ENCODE results near the gene CNTN4.
"Not testable (repeated sequence)": the region's sequence is repeated elsewhere in the genome, so short reads cannot be mapped to it uniquely, and the experiment has no call there.

CNTN4 gene

DNA sequence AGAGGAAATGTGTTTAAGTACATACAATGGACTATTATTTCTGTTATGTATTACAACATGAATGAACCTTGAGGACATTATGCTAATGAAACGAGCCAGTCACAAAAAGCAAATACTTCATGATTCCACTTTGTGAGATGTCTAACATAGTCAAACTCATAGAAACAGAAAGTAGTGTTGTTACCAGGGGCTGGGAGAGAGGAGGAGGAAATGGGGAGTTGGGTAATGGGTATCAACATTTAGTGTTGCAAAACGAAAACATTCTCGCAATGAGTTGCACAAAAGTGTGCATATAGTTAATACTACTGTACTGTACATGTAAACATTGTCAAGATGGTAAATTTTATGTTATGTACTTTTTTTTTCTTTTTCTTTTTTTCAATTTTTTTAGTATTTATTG, 817.2 kb downstream of the CNTN4 start:
- H3K27ac ChIP-seq (ENCODE audit: low read depth in 2 of 2, low read length in 2 of 2) = no peak overlapping the region
- no peaks in the 10 kb centered on the region for H3K4me1 ChIP-seq (ENCODE audit: control insufficient read depth in 2 of 2, insufficient read depth in 2 of 2, low read length in 2 of 2)
- no peaks in the 10 kb centered on the region for H3K27me3 ChIP-seq (ENCODE audit: control insufficient read depth in 2 of 2, insufficient read depth in 2 of 2, low read length in 2 of 2)
- no peaks in the 10 kb centered on the region for H3K36me3 ChIP-seq (ENCODE audit: control insufficient read depth in 2 of 2, insufficient read depth in 2 of 2, low read length in 2 of 2)
- H3K9me3 ChIP-seq (ENCODE audit: control insufficient read depth in 2 of 2, low read length in 2 of 2) = no peaks in the 10 kb centered on the region
- H3K4me3 ChIP-seq (ENCODE audit: low read length in 2 of 2) = no peak overlapping the region
- no peak overlapping the region for H3K9ac ChIP-seq (ENCODE audit: low read depth in 1 of 2, low read length in 2 of 2)

DNA sequence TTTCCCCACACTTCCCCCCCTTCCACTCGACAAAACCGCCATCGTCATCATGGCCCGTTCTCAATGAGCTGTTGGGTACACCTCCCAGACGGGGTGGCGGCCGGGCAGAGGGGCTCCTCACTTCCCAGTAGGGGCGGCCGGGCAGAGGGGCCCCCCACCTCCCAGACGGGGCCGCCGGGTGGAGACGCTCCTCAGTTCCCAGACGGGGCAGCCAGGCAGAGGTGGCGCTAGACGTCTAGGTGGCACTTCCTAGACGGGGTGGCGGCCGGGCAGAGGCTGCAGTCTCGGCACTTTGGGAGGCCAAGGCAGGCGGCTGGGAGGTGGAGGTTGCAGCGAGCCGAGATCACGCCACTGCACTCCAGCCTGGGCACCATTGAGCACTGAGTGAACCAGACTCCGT, 818.0 kb downstream of the CNTN4 start:
- H3K27ac ChIP-seq (ENCODE audit: low read depth in 2 of 2, low read length in 2 of 2); H3K4me3 ChIP-seq (ENCODE audit: low read length in 2 of 2); H3K9ac ChIP-seq (ENCODE audit: low read depth in 1 of 2, low read length in 2 of 2): not testable (repeated sequence)

DNA sequence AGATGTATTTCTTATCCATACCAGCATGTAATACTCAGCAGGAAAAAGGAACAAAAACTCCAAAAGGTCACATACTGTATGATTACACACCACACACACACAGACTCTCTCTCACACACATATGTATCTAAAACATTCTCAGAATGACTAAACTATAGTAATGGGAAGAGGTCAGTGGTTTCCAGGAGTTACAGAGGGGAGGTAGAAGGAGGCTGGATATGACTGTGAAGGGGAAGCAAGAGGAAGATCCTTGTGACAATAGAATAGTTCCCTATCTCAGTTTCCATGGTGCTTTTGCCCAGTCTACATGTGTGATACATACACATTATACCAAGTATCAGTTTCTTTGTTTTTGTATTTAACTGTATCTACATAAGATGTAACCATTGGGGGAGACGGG, 821.4 kb downstream of the CNTN4 start:
- Histone ChIP-seq H3K36me3 (ENCODE audit: control insufficient read depth in 2 of 2, insufficient read depth in 2 of 2, low read length in 2 of 2) (no peaks in the 10 kb centered on the region), H3K9me3 (ENCODE audit: control insufficient read depth in 2 of 2, low read length in 2 of 2) (no peaks in the 10 kb centered on the region), H3K9ac (ENCODE audit: low read depth in 1 of 2, low read length in 2 of 2) (no peak overlapping the region), H3K4me3 (ENCODE audit: low read length in 2 of 2) (no peak overlapping the region), H3K4me1 (ENCODE audit: control insufficient read depth in 2 of 2, insufficient read depth in 2 of 2, low read length in 2 of 2) (no peaks in the 10 kb centered on the region), H3K27ac (ENCODE audit: low read depth in 2 of 2, low read length in 2 of 2) (no peak overlapping the region), H3K27me3 (ENCODE audit: control insufficient read depth in 2 of 2, insufficient read depth in 2 of 2, low read length in 2 of 2) (no peaks in the 10 kb centered on the region)

More for the DNA sequence above, 818.0 kb downstream of the CNTN4 start:
- H3K9me3 ChIP-seq (ENCODE audit: control insufficient read depth in 2 of 2, low read length in 2 of 2); H3K36me3 ChIP-seq (ENCODE audit: control insufficient read depth in 2 of 2, insufficient read depth in 2 of 2, low read length in 2 of 2); H3K4me1 ChIP-seq (ENCODE audit: control insufficient read depth in 2 of 2, insufficient read depth in 2 of 2, low read length in 2 of 2); H3K27me3 ChIP-seq (ENCODE audit: control insufficient read depth in 2 of 2, insufficient read depth in 2 of 2, low read length in 2 of 2): not testable (repeated sequence)

DNA sequence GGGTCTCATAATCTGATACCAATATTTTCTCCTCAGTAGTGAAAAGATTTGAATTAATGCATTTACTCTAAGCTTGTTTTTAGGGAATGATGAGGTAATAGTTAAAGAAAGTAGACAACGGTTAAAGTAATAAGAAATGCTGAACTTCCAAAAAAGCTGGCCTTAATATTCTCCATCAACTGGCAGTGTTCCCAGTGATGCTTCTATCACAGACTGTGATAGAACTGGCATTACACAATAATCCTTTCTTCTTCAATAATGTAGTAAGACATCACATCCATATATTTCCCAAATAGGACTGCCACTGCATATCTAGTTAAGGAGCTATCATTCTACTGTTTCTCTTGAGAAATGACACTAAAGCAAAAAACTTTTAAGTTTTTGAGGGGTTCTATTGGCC, 822.8 kb downstream of the CNTN4 start:
- no peaks in the 10 kb centered on the region for H3K36me3 ChIP-seq (ENCODE audit: control insufficient read depth in 2 of 2, insufficient read depth in 2 of 2, low read length in 2 of 2)
- H3K4me1 ChIP-seq (ENCODE audit: control insufficient read depth in 2 of 2, insufficient read depth in 2 of 2, low read length in 2 of 2) = no peaks in the 10 kb centered on the region
- no peak overlapping the region for H3K4me3 ChIP-seq (ENCODE audit: low read length in 2 of 2)
- no peak overlapping the region for H3K27ac ChIP-seq (ENCODE audit: low read depth in 2 of 2, low read length in 2 of 2)
- no peaks in the 10 kb centered on the region for H3K9me3 ChIP-seq (ENCODE audit: control insufficient read depth in 2 of 2, low read length in 2 of 2)
- no peaks in the 10 kb centered on the region for H3K27me3 ChIP-seq (ENCODE audit: control insufficient read depth in 2 of 2, insufficient read depth in 2 of 2, low read length in 2 of 2)
- no peak overlapping the region for H3K9ac ChIP-seq (ENCODE audit: low read depth in 1 of 2, low read length in 2 of 2)

DNA sequence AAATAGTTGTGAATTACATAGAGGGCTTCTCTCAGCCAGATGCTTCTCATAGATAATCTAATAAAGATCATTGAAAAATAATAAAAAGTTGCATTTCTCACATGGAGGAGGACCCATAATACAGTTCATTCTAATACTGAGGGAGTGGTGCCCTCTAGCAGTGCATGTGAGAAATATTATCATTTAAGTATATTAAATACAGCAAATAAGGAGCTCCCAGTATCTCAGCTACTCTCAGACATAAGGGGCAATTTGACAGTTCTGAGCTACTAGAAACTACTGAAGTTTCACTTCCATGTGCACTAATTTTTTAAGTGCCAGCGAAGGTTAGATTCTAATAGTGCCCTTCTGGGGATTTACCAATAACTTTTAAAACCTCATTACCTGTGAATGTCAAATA, 823.2 kb downstream of the CNTN4 start:
- Histone ChIP-seq H3K27me3 (ENCODE audit: control insufficient read depth in 2 of 2, insufficient read depth in 2 of 2, low read length in 2 of 2) (no peaks in the 10 kb centered on the region), H3K9me3 (ENCODE audit: control insufficient read depth in 2 of 2, low read length in 2 of 2) (no peaks in the 10 kb centered on the region), H3K36me3 (ENCODE audit: control insufficient read depth in 2 of 2, insufficient read depth in 2 of 2, low read length in 2 of 2) (no peaks in the 10 kb centered on the region), H3K27ac (ENCODE audit: low read depth in 2 of 2, low read length in 2 of 2) (no peak overlapping the region), H3K4me3 (ENCODE audit: low read length in 2 of 2) (no peak overlapping the region), H3K9ac (ENCODE audit: low read depth in 1 of 2, low read length in 2 of 2) (no peak overlapping the region), H3K4me1 (ENCODE audit: control insufficient read depth in 2 of 2, insufficient read depth in 2 of 2, low read length in 2 of 2) (no peaks in the 10 kb centered on the region)

DNA sequence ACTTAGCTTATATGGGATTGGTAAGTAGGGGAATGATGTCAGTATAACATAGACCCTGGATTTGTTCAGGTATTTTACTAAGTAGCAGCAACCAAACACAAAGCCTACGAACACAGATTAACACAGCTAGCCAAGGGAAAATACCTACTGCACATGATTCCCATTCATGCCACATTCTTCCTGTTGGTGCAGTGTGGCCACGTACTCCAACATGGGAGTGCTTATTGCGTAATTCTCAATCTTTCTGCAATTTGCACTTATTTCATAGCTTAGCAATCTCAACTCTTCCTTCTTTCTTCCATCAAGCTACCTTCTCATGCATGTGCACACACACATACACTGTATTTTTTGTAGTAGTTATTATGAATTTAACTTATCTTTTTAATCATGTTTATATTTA, 824.7 kb downstream of the CNTN4 start:
- H3K9me3 ChIP-seq (ENCODE audit: control insufficient read depth in 2 of 2, low read length in 2 of 2) = no peaks in the 10 kb centered on the region
- H3K36me3 ChIP-seq (ENCODE audit: control insufficient read depth in 2 of 2, insufficient read depth in 2 of 2, low read length in 2 of 2) = no peaks in the 10 kb centered on the region
- no peaks in the 10 kb centered on the region for H3K27me3 ChIP-seq (ENCODE audit: control insufficient read depth in 2 of 2, insufficient read depth in 2 of 2, low read length in 2 of 2)
- no peak overlapping the region for H3K9ac ChIP-seq (ENCODE audit: low read depth in 1 of 2, low read length in 2 of 2)
- no peak overlapping the region for H3K27ac ChIP-seq (ENCODE audit: low read depth in 2 of 2, low read length in 2 of 2)
- H3K4me3 ChIP-seq (ENCODE audit: low read length in 2 of 2) = no peak overlapping the region
- H3K4me1 ChIP-seq (ENCODE audit: control insufficient read depth in 2 of 2, insufficient read depth in 2 of 2, low read length in 2 of 2) = no peaks in the 10 kb centered on the region

DNA sequence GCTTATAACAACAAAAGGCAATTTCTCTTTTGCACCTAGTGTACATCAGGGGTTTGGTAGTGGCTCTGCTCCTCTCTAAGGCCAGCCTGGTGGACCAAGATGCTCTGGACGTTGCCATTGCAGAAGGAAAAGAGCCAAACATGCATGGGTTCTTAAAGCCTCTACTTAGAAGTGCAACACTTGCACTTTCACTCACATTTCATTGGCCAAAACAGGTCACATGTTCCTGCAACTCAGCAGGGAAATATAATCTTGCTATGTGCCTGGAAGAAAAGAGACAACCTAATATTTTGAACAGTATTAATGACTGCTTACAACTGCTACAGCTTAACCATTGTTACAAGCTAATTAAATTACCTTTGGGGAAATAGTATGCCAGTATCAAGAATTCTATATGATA, 828.6 kb downstream of the CNTN4 start:
- Histone ChIP-seq H3K36me3 (ENCODE audit: control insufficient read depth in 2 of 2, insufficient read depth in 2 of 2, low read length in 2 of 2) (no peaks in the 10 kb centered on the region), H3K27me3 (ENCODE audit: control insufficient read depth in 2 of 2, insufficient read depth in 2 of 2, low read length in 2 of 2) (no peaks in the 10 kb centered on the region), H3K4me1 (ENCODE audit: control insufficient read depth in 2 of 2, insufficient read depth in 2 of 2, low read length in 2 of 2) (no peaks in the 10 kb centered on the region), H3K4me3 (ENCODE audit: low read length in 2 of 2) (no peak overlapping the region), H3K27ac (ENCODE audit: low read depth in 2 of 2, low read length in 2 of 2) (no peak overlapping the region), H3K9me3 (ENCODE audit: control insufficient read depth in 2 of 2, low read length in 2 of 2) (no peaks in the 10 kb centered on the region), H3K9ac (ENCODE audit: low read depth in 1 of 2, low read length in 2 of 2) (no peak overlapping the region)

DNA sequence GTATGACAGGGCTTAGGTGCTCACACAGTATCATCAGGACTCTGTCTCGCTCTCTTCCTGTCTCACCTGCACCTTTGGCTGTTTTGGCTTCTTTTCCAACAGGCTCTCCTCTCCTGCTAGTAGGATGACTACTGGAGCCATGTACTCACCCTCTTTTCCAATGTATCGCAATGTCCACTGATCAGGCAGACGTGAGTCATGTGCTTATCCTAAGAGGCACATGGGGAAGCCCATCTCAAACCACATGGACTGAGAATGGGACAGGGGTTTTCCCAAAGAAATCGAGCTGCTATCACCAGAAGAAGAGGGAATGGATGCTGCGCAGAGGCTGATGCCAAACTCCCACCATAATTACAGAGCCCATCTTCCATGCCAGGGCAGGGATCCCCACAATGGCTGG, 830.9 kb downstream of the CNTN4 start:
- Histone ChIP-seq H3K27me3 (ENCODE audit: control insufficient read depth in 2 of 2, insufficient read depth in 2 of 2, low read length in 2 of 2) (no peaks in the 10 kb centered on the region), H3K9me3 (ENCODE audit: control insufficient read depth in 2 of 2, low read length in 2 of 2) (no peaks in the 10 kb centered on the region), H3K27ac (ENCODE audit: low read depth in 2 of 2, low read length in 2 of 2) (no peak overlapping the region), H3K9ac (ENCODE audit: low read depth in 1 of 2, low read length in 2 of 2) (no peak overlapping the region), H3K36me3 (ENCODE audit: control insufficient read depth in 2 of 2, insufficient read depth in 2 of 2, low read length in 2 of 2) (no peaks in the 10 kb centered on the region), H3K4me1 (ENCODE audit: control insufficient read depth in 2 of 2, insufficient read depth in 2 of 2, low read length in 2 of 2) (no peaks in the 10 kb centered on the region), H3K4me3 (ENCODE audit: low read length in 2 of 2) (no peak overlapping the region)

DNA sequence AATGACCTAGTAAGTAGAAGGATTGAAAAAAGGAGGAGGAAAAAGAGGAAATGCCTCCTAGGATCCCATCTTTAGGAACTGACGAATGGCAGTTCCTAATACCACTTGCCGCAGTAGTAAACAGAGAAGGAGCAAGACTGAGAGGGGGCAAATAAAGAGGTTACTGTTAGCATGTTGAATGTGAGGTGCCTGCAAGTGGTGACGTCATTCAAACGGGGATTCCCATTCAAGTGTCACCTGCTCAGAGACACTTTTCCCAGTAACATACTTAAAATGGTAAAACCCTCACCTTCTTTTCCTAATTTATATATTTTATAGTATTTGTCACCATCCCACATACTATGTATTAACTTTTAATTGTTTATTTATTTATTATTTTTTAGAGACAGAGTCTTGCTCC, 832.6 kb downstream of the CNTN4 start:
- no peak overlapping the region for H3K9ac ChIP-seq (ENCODE audit: low read depth in 1 of 2, low read length in 2 of 2)
- no peaks in the 10 kb centered on the region for H3K36me3 ChIP-seq (ENCODE audit: control insufficient read depth in 2 of 2, insufficient read depth in 2 of 2, low read length in 2 of 2)
- H3K27ac ChIP-seq (ENCODE audit: low read depth in 2 of 2, low read length in 2 of 2) = no peak overlapping the region
- H3K27me3 ChIP-seq (ENCODE audit: control insufficient read depth in 2 of 2, insufficient read depth in 2 of 2, low read length in 2 of 2) = no peaks in the 10 kb centered on the region
- H3K9me3 ChIP-seq (ENCODE audit: control insufficient read depth in 2 of 2, low read length in 2 of 2) = no peaks in the 10 kb centered on the region
- no peak overlapping the region for H3K4me3 ChIP-seq (ENCODE audit: low read length in 2 of 2)
- H3K4me1 ChIP-seq (ENCODE audit: control insufficient read depth in 2 of 2, insufficient read depth in 2 of 2, low read length in 2 of 2) = no peaks in the 10 kb centered on the region

DNA sequence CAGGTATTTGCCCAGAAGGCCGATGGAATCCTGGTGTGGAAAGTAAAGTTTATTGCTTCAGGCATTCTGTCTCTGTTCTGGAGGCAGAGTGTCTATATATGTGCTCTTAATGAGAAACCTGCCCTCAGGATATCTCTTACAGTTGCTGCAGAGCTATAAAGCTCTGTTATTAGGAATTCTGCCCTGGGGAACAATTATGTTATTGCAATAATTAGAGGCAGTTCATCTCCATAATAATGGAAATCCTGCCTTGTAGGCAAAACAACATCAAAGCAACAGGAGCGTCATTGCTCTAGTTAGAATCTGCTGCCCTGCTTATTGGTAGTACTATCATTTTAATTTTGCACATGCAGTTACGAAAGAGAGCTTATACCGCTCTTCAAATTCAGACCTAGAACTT, 835.9 kb downstream of the CNTN4 start:
- H3K9me3 ChIP-seq (ENCODE audit: control insufficient read depth in 2 of 2, low read length in 2 of 2) = no peaks in the 10 kb centered on the region
- H3K27me3 ChIP-seq (ENCODE audit: control insufficient read depth in 2 of 2, insufficient read depth in 2 of 2, low read length in 2 of 2) = no peaks in the 10 kb centered on the region
- H3K9ac ChIP-seq (ENCODE audit: low read depth in 1 of 2, low read length in 2 of 2) = no peak overlapping the region
- H3K36me3 ChIP-seq (ENCODE audit: control insufficient read depth in 2 of 2, insufficient read depth in 2 of 2, low read length in 2 of 2) = no peaks in the 10 kb centered on the region
- H3K27ac ChIP-seq (ENCODE audit: low read depth in 2 of 2, low read length in 2 of 2) = no peak overlapping the region
- H3K4me3 ChIP-seq (ENCODE audit: low read length in 2 of 2) = no peak overlapping the region
- H3K4me1 ChIP-seq (ENCODE audit: control insufficient read depth in 2 of 2, insufficient read depth in 2 of 2, low read length in 2 of 2) = no peaks in the 10 kb centered on the region

DNA sequence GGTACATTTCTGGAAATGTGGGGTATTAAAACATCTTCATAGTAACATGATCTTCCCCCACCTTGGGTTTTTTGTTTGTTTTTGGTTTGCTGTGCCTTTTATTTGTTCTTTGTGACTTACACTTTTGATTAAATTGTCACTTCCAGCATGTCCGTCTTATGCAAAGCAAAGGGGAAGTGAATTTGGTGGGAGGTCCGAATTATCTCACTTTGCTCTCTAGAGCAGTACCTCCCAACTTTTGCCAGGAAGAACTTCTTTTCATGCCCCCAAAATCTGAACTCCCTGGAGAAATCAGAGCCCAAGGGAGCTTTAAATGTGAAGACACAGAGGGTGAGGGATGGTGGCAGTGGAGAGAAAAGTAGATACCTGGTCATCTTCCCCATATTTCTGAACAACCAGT, 838.4 kb downstream of the CNTN4 start:
- no peaks in the 10 kb centered on the region for H3K36me3 ChIP-seq (ENCODE audit: control insufficient read depth in 2 of 2, insufficient read depth in 2 of 2, low read length in 2 of 2)
- no peaks in the 10 kb centered on the region for H3K4me1 ChIP-seq (ENCODE audit: control insufficient read depth in 2 of 2, insufficient read depth in 2 of 2, low read length in 2 of 2)
- H3K9me3 ChIP-seq (ENCODE audit: control insufficient read depth in 2 of 2, low read length in 2 of 2) = no peaks in the 10 kb centered on the region
- H3K9ac ChIP-seq (ENCODE audit: low read depth in 1 of 2, low read length in 2 of 2) = no peak overlapping the region
- no peaks in the 10 kb centered on the region for H3K27me3 ChIP-seq (ENCODE audit: control insufficient read depth in 2 of 2, insufficient read depth in 2 of 2, low read length in 2 of 2)
- no peak overlapping the region for H3K27ac ChIP-seq (ENCODE audit: low read depth in 2 of 2, low read length in 2 of 2)
- no peak overlapping the region for H3K4me3 ChIP-seq (ENCODE audit: low read length in 2 of 2)
